ENCODE measurements around the gene TCF7L1. TPM values are rescaled to one million over a fixed set of nuclear protein-coding genes. Genes with fewer than 3 reads are reported as not detected.

The TCF7L1 gene
- total and polyA plus RNA-seq, 2 of the 13 experiments (the other 11 are each of a cell fraction or from before 2014, with no cell fraction given) = 0.04 to 0.15 TPM

- no peak for TF ChIP-seq CREBL2 (CRISPR knock-in tag; IDR thresholded peaks at IDR 0.05; ENCODE audit: borderline replicate concordance)
- 0 out of 2 replicates have a peak, but pooled peaks have one; percentile 7 for TF ChIP-seq DZIP1 (CRISPR knock-in tag; IDR thresholded peaks at IDR 0.05)
- no peak for TF ChIP-seq RORA (CRISPR knock-in tag; IDR thresholded peaks at IDR 0.05)
- TF ChIP-seq IKZF1 (IDR thresholded peaks at IDR 0.05) = no peak
- TF ChIP-seq TERF1 (CRISPR knock-in tag; IDR thresholded peaks at IDR 0.05) = no peak
- no peak for TF ChIP-seq KAT2B (IDR thresholded peaks at IDR 0.05; ENCODE audit: borderline replicate concordance, low read depth, low read length)
- no peak for TF ChIP-seq JUNB (CRISPR knock-in tag; IDR thresholded peaks at IDR 0.05; ENCODE audit: borderline replicate concordance)
- no peak for TF ChIP-seq ZNF567 (CRISPR knock-in tag; IDR thresholded peaks at IDR 0.05; ENCODE audit: borderline replicate concordance)
- TF ChIP-seq HOXA7 (CRISPR knock-in tag; IDR thresholded peaks at IDR 0.05) = no peak
- no peak for TF ChIP-seq NR0B2 (CRISPR knock-in tag; IDR thresholded peaks at IDR 0.05)
- no peak for TF ChIP-seq NCOA5 (CRISPR knock-in tag; IDR thresholded peaks at IDR 0.05)
- TF ChIP-seq ZNF280D (CRISPR knock-in tag; IDR thresholded peaks at IDR 0.05) = no peak
- peak; percentile 82 for TF ChIP-seq ZNF839 (CRISPR knock-in tag; IDR thresholded peaks at IDR 0.05; ENCODE audit: borderline replicate concordance)
- TF ChIP-seq ZNF678 (CRISPR knock-in tag; IDR thresholded peaks at IDR 0.05) = peak; percentile 72; the same call in 1 of the 2 replicates
- TF ChIP-seq EP300 (IDR thresholded peaks at IDR 0.05; ENCODE audit: low read depth in 2 of 2, low read length in 2 of 2) = peak in 1 of 2 experiments; percentile 61; a peak in 1 of 4 replicates
- TF ChIP-seq EP300 (CRISPR knock-in tag; IDR thresholded peaks at IDR 0.05; ENCODE audit: borderline replicate concordance) = 0 out of 2 replicates have a peak, but pooled peaks have one; percentile 29
- TF ChIP-seq MIER2 (CRISPR knock-in tag; IDR thresholded peaks at IDR 0.05) = peak; percentile 83
Measured at GRCh38 chr2:85354286-85355072, 221.3 kb downstream of the TCF7L1 start, which contains the start of the genes ELMOD3 and RETSAT (continued).

Measured in HepG2 (cell line).